GM21786 (cell line): ENCODE data around the gene CATSPERZ.
A peak's percentile ranks its signal among the peaks of the same experiment; 100 is the strongest.
"Not testable (repeated sequence)": the region's sequence is repeated elsewhere in the genome, so short reads cannot be mapped to it uniquely, and the experiment has no call there.

Source experiments
- ATAC-seq: cut with Tn5 transposase; IDR thresholded peaks from one replicate; pipeline ENCODE4 v1.9.1; 2021; ENCODE audit not compliant: unreplicated experiment

Gene CATSPERZ

GRCh38 chr11:64303109-64304031 lies 3.2 kb downstream of the CATSPERZ start:
- no peak for ATAC-seq

- ATAC-seq = no peak
These were observed 3.8 kb downstream of the CATSPERZ start for GRCh38 chr11:64304032-64304315.

- ATAC-seq = peak; percentile 22
These were observed 4.3 kb downstream of the CATSPERZ start for GRCh38 chr11:64304316-64305072.

DNA sequence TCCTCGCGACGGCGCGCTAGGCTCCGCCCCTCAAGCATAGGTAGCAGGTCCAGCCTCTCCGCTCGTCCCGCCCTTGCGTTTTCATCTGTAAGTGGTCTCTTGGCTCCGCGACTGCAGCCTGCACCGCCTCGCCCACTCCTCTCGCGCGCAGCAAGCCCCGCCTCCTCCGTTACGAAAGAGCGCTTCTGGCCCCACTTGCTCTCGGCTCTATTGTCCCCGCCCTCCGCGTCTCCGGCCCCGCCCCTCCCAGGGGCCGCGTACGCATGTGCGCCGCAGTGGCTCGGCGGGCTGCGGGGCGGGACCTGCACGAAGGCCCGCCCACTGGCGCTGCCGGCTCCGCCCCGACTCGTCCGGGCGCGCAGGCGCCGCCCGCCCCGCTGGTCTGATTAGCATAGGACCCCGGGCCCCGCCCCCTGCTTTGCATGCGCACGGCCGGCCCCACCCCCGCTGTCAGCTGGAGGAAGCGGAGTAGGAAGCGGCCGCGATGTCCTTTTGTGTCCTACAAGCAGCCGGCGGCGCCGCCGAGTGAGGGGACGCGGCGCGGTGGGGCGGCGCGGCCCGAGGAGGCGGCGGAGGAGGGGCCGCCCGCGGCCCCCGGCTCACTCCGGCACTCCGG lies 5.0 kb downstream of the CATSPERZ start, which contains the start of gene ESRRA:
Gene ESRRA (plus strand): TSS at position 450 of the 616 bp plus-strand sequence. CDS start 1,656 bp downstream, outside the sequence.
- ATAC-seq = peak; percentile 63

DNA sequence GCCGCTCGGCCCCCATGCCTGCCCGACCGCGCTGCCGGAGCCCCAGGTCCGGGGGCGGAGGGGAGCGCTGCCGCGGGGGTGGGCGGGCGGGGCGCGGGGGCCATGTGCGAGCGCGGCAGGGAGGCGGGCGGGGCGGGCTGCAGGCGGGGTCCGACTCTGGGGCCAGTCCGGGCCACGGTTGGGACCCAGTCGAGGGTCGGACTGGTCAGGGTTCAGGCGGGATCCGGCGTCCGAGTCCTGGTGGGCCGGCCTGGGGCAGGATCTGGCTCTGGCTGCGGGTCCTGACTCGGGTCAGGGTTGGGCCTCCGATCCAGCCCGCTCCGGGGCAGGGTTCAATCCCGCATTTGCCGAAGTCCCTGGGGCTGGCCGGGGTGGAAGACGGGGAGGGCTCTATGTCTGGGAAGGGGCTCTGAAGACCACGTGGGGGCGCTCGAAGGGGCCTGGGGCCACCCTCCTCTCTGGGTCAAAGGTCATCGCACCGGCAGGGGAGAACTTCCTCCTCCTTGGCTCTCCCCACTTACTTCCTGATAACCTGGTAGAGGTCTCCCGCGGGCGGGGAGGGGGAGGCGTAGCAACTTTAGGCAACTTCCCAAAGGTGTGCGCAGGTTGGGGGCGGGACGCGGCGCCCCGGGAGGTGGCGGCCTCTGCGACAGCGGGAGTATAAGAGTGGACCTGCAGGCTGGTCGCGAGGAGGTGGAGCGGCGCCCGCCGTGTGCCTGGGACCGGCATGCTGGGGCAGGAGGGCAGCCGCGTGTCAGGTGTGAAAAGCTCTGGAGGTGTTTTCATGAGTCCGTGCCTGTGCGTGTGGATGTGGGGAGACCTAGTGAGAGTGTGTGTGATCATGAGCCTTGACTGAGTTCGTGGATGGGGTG lies 5.8 kb downstream of the CATSPERZ start:
- ATAC-seq = peak; percentile 28

DNA sequence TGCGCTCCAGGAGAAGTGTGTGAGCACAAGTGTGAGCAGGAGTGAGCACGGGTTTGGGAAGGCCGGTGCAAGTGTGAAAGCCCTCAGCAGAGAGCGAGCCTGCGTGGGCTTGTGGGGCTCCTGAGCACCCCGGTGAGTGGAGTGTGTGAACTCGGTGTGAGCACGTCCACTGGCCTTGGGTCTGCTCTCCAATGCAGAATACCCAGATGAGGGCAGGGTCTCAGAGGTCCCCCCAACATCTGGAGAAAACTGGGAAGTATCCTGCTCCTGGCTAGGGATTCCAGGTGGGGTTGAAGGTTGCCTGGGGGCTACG lies 6.4 kb downstream of the CATSPERZ start:
- ATAC-seq = no peak

DNA sequence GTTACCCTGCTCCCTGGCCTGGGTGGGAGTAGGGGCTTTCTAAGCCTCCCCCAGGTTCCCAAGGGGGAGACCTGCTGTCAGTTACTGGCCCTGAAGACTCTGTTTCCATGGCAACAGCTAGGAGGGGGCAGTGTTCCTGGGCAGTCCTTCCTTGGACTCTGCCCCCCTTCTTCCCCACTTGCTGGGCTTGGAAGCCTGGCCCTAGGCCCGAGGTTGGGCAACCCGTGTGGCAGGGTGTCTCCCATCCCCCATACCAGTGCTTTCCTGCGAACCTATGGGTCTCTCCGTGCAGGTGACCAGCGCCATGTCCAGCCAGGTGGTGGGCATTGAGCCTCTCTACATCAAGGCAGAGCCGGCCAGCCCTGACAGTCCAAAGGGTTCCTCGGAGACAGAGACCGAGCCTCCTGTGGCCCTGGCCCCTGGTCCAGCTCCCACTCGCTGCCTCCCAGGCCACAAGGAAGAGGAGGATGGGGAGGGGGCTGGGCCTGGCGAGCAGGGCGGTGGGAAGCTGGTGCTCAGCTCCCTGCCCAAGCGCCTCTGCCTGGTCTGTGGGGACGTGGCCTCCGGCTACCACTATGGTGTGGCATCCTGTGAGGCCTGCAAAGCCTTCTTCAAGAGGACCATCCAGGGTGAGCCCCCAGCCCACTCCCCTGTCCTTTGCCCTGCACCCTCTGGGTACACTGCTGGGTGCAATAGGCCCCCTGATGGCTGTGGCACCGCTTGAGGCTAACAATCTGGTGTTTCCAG lies 6.9 kb downstream of the CATSPERZ start:
- no peak for ATAC-seq

- not testable (repeated sequence) for ATAC-seq
These were observed 7.6 kb downstream of the CATSPERZ start for GRCh38 chr11:64307795-64308194.

GRCh38 chr11:64312947-64313346 lies 12.8 kb downstream of the CATSPERZ start:
- ATAC-seq = no peak

DNA sequence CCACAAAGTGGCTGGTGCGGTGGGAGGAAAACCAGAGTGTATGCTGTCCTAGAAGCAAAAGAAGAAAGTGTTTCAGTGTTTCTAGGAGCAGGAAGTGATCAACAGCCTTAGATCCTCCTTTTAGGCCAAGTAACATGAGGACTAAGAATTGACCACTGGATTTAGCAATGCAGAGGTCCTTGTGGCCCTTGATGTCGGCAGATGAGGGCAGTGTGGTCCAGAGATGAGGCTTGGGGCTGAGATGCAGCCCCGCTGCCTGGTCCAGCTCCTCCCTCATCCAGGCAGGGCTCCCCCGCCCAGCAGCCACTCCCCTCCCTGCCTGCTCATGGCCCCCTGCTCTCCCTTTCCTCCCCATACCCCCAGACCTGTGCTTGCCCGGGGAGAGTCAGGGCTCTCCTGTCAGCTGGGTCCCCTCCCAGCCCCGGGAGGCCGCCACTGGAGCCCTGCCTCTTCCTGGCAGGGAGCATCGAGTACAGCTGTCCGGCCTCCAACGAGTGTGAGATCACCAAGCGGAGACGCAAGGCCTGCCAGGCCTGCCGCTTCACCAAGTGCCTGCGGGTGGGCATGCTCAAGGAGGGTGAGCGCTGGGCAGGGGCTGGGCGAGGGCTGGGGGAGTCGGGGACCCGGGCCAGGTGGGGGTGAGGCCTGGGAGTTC lies 13.5 kb downstream of the CATSPERZ start:
- no peak for ATAC-seq

- ATAC-seq = no peak
These were observed 14.1 kb downstream of the CATSPERZ start for GRCh38 chr11:64314146-64314804.

DNA sequence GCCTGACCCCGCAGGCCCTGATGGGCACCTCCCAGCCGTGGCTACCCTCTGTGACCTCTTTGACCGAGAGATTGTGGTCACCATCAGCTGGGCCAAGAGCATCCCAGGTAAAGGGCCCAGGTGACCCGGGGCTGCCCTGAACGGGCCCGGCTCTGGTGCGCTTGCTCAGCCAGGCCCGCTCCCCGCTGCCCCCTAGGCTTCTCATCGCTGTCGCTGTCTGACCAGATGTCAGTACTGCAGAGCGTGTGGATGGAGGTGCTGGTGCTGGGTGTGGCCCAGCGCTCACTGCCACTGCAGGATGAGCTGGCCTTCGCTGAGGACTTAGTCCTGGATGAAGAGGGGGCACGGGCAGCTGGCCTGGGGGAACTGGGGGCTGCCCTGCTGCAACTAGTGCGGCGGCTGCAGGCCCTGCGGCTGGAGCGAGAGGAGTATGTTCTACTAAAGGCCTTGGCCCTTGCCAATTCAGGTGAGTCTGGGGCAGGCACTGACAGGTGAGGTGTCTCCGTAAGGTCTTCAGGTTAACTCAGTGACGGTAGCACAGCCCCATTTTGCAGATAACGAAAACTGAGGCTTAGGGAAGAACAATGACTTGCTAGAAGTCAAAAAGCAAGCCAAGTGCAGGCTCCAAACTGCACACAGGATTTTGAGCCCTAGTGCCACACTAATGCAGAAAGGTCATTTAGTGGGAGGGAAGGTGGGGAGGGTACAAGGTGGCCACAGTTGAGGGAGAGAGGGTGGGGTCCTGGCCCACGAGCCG lies 14.8 kb downstream of the CATSPERZ start:
- ATAC-seq = no peak

DNA sequence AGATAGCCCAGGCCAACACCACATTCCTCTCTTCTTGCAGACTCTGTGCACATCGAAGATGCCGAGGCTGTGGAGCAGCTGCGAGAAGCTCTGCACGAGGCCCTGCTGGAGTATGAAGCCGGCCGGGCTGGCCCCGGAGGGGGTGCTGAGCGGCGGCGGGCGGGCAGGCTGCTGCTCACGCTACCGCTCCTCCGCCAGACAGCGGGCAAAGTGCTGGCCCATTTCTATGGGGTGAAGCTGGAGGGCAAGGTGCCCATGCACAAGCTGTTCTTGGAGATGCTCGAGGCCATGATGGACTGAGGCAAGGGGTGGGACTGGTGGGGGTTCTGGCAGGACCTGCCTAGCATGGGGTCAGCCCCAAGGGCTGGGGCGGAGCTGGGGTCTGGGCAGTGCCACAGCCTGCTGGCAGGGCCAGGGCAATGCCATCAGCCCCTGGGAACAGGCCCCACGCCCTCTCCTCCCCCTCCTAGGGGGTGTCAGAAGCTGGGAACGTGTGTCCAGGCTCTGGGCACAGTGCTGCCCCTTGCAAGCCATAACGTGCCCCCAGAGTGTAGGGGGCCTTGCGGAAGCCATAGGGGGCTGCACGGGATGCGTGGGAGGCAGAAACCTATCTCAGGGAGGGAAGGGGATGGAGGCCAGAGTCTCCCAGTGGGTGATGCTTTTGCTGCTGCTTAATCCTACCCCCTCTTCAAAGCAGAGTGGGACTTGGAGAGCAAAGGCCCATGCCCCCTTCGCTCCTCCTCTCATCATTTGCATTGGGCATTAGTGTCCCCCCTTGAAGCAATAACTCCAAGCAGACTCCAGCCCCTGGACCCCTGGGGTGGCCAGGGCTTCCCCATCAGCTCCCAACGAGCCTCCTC lies 15.7 kb downstream of the CATSPERZ start:
- ATAC-seq = not testable (repeated sequence)

DNA sequence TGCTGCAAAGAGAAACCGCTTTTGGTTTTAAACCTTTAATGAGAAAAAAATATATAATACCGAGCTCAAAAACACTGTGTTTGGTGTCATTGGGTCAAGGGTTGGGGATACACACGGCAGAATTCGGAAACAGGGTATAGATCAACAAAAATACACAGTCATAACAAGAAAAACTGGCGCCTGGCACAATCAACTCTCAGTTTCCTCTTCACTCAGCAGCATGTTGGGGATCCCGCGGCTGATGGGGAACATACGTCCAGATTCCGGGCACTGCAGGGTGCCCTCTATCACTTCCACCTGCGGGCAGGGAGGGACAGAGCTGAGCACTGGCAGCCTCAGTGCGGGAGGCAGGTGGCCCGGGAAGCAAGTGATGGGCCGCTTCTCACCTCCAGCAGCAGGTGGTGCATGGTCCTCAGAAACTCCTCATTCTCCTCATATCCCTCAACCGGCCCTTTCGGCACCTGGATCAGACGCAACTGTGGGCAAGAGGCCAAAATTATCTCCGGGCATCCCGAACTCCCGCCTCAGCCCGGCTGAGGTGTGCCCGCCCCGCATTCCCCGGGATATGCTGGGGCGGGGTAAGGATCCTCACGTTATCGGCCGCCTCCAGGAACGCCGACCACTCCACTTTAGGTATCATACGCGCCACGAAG lies 16.6 kb downstream of the CATSPERZ start:
- ATAC-seq = no peak

DNA sequence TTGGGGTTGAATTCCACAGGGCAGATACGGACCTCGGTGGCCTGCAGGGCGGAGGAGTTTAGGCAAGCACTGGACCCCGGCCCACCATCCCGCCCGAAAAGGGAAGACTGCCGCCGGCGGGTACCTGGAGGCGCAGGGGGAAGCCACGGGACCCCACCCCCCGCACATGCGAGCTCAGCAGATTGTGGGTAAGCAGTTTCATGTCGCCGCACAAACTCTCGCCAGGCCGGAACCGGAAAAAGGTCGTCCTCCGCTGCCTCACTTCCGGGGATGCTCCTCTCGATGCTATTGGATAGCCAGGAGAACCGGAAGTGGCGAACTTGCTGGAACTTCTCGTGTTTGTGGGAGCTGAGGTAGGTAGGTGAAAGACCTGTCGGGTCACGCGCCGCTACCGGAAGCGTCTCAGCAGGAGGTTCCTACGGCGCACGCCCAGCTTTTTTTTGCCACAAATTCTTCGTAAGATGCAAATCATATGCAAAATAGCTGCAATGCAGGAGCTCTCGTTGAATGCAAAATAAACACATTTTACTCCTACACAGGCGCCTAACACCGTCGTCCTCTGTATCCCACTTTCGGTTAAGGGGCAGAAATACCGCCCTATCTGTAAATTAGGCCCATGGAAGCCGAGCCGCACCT lies 17.3 kb downstream of the CATSPERZ start, which contains the start of gene TRMT112:
Gene TRMT112 (minus strand): TSS at position 235 of the 636 bp plus-strand sequence. CDS start 33 bp downstream, at position 202.
- ATAC-seq = peak; percentile 51
